ENCODE results near the gene DEDD.

DNA sequence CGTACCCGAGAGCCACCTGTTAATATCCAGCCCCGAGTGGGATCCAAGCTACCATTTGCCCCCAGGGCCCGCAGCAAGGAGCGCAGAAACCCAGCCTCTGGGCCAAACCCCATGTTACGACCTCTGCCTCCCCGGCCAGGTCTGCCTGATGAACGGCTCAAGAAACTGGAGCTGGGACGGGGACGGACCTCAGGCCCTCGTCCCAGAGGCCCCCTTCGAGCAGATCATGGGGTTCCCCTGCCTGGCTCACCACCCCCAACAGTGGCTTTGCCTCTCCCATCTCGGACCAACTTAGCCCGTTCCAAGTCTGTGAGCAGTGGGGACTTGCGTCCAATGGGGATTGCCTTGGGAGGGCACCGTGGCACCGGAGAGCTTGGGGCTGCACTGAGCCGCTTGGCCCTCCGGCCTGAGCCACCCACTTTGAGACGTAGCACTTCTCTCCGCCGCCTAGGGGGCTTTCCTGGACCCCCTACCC is 28.2 kb upstream of the DEDD start:
- TF ChIP-seq, protein P1, sequence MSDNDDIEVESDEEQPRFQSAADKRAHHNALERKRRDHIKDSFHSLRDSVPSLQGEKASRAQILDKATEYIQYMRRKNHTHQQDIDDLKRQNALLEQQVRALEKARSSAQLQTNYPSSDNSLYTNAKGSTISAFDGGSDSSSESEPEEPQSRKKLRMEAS (IDR thresholded peaks at IDR 0.05) = no peak
- TF ChIP-seq, protein P2, sequence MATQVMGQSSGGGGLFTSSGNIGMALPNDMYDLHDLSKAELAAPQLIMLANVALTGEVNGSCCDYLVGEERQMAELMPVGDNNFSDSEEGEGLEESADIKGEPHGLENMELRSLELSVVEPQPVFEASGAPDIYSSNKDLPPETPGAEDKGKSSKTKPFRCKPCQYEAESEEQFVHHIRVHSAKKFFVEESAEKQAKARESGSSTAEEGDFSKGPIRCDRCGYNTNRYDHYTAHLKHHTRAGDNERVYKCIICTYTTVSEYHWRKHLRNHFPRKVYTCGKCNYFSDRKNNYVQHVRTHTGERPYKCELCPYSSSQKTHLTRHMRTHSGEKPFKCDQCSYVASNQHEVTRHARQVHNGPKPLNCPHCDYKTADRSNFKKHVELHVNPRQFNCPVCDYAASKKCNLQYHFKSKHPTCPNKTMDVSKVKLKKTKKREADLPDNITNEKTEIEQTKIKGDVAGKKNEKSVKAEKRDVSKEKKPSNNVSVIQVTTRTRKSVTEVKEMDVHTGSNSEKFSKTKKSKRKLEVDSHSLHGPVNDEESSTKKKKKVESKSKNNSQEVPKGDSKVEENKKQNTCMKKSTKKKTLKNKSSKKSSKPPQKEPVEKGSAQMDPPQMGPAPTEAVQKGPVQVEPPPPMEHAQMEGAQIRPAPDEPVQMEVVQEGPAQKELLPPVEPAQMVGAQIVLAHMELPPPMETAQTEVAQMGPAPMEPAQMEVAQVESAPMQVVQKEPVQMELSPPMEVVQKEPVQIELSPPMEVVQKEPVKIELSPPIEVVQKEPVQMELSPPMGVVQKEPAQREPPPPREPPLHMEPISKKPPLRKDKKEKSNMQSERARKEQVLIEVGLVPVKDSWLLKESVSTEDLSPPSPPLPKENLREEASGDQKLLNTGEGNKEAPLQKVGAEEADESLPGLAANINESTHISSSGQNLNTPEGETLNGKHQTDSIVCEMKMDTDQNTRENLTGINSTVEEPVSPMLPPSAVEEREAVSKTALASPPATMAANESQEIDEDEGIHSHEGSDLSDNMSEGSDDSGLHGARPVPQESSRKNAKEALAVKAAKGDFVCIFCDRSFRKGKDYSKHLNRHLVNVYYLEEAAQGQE (IDR thresholded peaks at IDR 0.05; ENCODE audit: low read depth) = no peak

Data from Ishikawa (cell line).